HuH-7 (cell line): ENCODE results near the gene AHRR.

ENCODE experiments used
- DNase-seq: peaks from one replicate; pipeline ENCODE4 v3.0.0; 2011; ENCODE audit warnings: low spot score

AHRR gene

DNA sequence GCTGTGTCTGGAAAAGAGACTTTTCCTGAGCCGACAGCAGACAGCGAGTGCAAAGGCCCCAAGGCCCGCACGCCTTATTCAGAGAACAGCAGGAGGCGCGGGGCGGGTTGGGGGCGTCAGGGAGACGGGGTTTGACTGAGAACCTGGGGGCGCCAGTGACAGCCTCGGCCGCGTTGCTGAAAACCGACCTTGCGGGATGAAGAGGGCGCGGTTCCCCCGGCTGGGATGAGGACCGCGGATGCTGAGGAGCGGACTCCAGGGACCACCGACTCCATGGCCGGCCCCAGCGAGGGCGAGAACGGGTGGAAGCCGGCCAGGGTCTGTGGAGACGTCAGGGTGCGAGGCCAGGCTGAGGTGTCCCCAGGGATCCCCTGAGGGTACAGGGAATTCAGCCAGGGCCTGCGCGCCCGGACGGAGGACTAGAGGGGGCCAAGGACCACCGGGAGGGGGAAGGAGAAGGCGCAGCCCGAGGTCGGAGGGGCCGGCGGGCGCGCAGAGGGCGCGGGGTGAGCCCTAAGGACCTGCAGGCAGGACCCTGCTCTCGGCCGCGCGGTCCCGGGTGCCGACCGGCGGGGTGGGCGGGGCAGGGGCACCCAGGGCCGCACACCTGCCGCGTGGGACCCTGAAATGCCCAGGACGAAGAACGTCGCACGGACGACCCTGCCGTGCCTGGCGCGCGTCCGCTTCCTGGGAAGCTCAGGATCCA, 837 bp upstream of the AHRR start:
- no peak for DNase-seq

DNA sequence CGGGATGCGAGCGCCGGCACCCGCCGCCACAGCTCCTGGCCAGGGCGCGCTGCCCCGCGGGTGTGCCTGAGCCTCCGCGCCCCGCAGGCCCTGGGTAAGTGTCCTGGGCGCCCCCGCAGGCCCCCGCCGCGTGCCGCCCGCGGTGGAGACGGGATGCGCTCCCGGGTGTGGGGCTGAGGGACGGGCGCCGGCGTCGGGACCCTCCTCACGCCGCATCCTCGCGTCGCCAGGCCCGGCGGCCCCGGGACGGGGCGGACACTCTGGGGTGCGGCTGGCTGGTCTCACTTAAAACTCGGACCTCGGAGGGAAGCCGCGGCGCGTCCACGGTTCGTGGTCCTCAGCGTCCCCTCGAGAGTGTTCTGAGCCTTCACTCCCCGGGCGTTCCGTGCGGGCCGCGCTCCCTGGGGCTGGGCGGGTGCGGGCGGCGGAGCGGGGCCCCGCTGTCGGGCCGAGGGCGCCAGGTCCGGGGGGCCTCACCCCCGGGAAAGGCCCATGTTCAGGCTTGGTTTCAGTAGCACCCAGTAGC, 275 bp downstream of the AHRR start:
- no peak for DNase-seq

DNA sequence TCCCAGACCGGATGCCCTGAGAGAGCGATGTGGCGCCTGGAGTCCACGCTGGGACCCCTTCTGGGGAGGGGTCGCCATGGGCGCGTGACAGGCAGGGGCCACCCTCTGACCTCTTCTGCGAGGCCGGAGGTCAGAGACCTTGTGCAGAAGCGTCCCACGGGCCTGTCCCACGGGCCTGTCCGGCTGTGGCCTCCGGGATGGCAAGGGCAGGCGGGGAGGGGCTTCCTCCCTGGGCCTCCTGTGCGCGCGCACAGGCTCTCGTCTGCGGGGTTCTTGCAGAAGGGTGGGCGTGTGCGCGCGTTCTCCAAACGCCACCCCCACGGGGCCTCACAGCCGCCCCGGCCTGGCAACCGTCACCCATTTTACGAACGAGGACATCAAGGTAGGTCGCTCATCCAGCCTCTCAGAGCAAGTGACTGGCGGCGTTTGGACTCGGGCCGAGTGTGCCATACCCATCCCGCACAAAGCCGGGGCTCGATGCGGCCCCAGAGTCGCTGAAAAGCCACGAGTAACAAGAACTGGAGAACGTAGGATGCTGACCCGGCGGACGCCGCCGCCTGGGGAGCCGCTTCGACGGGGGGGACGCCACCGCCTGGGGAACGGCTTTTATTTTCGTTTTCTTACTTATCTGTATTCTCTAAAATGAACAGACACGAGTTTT, 897 bp downstream of the AHRR start:
- no peak for DNase-seq

DNA sequence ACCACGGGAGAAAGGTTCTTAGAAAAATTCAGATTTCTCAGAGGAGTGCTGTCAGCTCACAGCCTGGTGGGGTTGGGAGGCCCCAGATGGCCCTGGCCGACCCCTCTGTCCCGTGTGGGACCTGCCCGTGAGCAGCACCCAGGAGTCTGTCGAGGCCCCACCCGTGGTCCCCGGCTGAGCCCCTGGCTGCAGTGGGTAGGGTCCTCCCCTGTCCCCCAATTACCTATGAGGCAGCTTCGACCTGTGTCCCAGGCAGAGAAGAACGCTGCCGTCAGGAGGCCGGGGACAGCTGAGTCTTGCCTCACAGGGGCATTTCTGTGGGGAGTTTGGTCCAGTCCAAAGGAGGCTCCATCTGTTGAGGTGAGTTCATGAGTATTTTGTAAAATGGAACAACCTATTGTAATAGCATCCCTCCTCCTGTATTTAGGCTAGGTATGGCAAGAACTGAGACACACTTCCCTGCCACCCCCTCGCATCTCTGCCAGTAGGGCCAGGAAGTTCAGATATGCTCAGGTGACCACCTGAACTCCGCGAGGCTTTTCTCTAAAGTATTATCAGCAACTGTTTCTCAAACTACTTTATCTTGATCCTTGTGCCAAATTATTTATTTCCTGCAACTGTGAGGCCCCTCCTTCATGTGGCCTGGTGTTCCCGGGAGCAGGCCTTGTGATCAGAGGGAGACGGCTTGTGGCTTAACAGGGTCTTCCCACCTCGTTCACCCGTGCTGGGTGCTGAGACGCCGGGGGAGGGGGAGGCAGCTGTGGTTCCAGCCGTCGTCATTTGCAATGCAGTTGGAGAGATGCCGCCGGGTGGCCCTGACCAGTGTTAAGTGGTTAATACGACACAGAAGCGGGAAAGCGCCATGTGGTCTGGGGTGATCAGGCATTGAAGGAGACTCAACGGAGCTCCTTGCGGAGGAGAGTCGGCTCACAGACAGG, 1.7 kb downstream of the AHRR start:
- DNase-seq, result no peak

DNA sequence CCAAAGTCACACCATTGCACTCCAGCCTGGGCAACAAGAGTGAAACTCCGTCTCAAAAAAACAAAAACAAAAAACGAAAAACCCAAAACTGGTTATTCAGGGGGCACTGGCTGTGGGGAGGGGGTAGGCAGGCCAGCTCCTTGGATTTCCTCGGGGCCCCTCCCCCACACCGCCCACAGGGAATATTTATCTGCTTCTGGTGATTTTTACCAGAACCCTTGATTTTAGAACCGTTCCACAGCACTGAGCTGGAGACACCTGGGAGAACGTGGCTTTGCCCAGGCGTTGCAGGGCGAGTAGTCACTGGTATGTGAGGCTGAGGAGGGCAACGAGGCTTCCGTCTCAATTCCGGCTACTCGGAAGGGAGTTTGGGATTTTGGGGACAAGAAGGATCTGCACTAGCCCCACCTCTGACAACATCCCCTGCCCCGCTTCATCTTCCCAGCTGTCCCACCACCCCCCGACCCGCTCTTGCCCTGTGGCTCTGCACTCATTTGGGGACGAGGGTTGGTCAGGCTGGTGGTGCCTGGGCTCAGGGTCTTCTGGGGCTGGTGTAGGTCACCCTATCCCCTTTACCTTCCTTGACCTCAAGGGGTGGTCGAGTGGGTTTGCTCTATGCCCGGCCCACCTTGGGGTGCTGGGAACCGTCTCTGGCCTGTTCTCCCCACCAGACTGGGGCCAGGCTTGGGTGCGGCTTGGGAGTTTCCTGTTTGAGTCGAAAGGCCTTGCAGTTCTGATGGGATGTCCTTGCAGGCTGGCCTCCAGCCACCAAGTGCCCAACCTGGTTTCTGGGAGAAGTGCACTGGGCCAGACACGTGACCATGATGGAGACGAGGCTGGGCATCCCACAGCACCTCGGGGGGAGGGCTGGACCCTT, 3.5 kb downstream of the AHRR start:
- no peak for DNase-seq

DNA sequence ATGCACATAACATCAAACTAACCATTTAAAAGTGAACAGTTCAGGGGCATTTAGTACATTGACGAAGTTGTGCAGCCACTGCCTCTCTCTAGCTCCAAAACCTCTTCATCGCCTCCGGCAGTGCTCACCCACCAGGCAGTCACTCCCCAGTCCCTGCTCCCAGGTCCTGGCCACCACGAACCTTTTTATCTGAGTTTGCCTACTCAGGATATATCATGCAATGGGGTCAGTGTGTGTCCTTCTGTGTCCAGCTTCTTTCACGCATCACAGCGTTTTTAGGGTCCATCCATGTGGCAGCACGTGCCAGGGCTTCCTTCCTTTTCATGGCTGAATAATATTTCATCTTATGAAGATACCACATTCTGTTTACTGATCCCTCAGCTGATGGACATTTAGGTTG, 4.6 kb downstream of the AHRR start:
- DNase-seq, result no peak

DNA sequence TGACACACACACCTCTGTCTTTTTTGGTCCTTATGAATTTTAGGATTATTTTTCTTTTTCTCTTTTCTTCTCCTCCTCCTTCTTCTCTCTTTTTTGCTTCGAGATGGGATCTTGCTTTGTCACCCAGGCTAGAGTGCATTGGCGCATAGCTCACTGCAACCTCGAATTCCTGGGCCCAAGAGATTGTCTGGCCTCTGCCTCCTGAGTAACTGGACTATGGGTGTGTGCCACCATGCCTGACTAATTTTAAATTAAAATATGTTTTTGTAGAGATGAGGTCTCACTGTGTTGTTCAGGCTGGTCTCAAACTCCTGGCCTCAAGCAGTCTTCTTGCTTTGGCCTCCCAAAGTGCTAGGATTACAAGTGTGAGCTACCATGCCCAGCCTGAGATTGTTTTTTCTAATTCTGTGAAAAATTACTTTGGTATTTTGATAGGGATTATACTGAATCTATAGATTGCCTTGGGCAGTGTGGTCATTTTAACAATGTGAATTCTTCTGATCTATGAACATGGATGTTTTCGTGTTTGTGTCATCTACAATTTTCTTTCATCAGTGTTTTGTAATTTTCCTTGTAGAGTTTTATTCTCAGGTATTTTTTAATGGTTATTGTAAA, 7.7 kb downstream of the AHRR start:
- no peak for DNase-seq

DNA sequence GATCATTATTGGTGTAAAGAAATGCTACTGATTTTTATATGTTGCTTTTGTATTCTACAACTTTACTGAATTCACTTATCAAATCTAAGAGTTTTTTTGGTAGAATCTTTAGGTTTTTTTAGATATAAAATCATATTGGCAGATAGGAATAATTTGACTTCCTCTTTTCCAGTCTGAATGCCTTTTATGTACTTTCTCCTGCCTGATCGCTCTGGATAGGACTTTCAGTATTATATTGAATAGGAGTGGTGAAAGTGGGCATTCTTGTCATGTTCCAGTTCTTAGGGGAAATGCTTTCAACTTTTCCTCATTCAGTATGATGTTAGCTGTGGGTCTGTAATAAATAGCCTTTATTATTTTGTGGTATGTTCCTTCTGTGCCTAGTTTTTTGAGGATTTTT, 8.3 kb downstream of the AHRR start:
- no peak for DNase-seq

DNA sequence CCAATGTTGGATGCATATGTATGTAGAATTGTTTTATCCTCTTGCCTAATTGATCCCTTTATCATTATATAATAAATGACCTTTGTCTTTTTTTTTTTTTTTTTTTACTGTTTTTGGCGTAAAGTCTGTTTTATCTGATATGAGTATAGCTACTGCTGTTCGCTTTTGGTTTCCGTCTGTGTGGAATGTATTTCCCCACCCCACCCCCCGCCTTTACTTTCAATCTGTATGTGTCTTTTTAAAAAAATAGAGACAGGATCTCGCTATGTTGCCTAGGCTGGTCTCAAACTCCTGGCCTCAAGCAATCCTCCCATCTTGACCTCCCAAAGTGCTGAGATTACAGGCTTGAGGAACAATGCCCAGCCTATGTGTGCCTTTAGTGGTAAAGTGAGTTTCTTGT, 11.3 kb downstream of the AHRR start:
- DNase-seq, result no peak

DNA sequence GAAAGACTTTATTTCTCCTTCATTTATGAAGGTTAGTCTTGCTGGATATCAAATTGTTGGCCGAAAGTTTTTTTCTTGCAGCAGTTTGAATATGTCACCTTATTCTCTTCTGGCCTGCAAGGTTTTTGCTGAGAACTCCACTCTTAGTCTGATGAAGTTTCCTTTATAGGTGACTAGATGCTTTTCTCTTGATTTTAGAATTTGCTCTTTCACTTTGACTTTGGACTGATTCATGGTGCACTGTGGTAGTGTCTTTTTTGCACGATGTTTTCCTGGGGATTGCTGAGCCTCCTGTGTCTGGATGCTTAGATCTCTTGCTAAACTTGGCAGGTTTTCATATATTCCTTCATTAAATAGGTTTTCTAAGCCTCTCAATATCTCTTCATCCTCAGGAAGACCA, 12.4 kb downstream of the AHRR start:
- no peak for DNase-seq

DNA sequence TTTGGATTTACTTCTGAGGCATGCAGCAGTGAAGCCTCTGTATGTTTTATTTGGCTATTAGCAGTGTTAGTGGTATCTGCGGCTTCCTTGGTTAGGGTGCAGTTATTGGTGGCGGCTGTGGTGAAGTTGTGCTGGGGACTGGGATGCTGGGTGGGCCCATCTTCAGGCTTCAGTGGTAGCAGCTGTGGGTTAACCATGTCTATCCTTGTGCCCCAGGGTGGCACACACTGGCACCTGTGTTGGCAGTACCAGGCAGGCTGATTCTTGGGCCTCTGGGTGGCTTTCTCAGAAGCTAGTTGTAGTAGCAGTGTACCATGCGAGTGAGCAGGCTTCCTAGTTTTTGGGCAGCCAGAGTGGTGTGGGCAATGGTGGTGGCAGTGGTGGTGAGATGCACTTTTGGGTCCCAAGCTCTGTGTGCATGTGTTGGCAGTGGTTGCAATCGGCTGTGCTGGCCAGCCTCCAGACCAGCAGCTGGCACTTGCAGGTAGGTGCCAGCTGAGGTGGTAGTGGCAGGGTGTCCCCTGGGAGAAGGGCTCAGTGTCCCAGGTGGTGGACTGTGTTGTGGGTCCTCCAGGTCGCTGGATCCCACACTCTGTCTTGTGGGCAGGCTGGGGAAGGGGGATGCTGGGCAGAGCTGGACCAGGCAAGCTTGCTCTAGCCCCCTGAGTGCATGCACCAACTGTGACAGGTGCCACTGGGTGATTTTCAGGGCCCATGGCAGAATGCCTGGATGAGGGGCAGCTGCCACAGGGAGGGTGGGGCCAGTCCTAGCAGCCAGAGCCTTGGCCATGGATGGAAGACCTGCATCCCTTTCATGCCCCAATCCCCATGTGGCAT, 13.6 kb downstream of the AHRR start:
- DNase-seq, result no peak

DNA sequence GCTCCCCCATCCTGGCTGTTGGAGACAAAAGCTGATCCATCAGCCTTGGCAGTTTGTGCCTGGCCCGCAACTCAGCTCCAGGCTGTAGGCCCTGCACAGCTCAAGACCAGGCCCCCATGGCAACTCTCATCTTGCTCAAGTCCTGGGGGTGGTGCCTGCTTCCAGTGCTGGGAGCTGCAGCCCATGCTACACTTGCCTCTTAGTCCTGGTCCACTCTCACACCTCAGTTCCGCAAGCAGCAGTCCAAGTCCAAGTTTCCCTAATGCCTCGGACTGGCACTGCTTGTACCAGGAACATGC, 14.2 kb downstream of the AHRR start:
- no peak for DNase-seq

DNA sequence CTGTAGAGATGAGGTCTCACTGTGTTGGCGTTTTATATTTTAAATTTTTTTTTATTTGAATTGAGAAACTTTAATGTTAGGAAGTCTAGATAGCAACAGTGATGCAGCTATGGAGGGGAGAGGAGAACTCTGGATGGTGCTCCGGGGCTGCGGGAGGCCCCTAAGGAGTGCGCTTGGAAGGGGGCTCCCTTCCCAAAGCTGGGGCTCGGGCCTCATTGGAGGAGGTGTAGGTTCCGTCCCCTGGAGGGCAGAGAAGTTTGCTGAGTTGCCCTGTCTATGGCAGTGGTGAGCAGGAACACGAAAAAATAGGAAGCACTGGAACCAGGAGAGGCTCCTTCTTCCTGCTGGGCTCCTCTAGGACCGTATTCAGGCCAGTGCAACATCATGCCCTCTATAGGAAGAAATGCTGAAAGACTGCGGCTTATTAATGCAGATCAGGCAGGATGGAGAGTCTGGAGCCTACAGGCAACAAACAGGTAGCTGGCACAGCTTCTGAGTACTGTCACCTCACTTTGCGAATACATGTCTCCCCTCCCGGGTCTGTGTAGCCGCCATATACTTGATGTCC, 16.1 kb downstream of the AHRR start:
- DNase-seq, result peak; percentile 56

DNA sequence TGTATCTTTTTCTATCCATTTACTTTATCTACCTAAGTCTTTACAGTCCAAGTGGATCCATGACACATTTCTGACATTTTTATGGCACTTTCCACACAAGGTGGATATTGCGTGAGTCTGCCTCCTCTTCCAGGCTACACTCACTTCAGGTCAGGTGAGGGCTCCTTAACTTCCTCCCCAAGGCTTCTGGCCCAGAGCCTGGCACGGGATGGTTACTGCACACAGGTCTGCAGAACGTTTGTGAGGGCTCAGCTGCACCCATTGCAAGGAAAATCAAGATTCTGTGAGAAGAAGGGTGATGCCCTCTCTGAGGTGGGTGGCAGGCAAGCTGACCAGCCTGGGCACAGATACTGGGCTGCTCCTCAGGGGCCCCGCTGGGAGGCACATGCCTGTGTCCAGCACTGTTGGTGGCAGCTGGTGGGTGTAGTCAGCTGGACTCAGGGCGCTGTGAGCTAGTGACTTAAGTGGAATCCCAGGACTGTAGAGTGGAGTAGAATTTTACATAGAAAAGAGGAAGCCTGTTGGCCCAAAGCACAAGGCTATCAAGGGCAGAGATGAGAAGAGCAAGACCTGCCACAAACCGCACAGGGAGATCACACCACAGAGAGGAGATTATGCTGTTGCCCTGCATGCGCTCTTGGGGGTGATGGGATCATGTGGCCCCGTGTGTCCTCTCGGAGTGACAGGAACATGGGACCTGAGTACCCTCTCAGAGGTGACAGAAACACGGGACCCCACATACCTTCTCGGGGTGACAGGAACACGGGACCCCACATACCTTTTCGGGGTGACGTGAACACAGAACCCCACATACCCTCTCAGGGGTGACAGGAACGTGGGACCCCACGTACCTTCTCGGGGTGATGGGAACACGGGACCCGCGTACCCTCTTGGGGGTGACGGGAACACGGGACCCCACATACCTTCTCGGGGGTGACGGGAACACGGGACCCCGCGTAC, 21.3 kb downstream of the AHRR start:
- no peak for DNase-seq

DNA sequence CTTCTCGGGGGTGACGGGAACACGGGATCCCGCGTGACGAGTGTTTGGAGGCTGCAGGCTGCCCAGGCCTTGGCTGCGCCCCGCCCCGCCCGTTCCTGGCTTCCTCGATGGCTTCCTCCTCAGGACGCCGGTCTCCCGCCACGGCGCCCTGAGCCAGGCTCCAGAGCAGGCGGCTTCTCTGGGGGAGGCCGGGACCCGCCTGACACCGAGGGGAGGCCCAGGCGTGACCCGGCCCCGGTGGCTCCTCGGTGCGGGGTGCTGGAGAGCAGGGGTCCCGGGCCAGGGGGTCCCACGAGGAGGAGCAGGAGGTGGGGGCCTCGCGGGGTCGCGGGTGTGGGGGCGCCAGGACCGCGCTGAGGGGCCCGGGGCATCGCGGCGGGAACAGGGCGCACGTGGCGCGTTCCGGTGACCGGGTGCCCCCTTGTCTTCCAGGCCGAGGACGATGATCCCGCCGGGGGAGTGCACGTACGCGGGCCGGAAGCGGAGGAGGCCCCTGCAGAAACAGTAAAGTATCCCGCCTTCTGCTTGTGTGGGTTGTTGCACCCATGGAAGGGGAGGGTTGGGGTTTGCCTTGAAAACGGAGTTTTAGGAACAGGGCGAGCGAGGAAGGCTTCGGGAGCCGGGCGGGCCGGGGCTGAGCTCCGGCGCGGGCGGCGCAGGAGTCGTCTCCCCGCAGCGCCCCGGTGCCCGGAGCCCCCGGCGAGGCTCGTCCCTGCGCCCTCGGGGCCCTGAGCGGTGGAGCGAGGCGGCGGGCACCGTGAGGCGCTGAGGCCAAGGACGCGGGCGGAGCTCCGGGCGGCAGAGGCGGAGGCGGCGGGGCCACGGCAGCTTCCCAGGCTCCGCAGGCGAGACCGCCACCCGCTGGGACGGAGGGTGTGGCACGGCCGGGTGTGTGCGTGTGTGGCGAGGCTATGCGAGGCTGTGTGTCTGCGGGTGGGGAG, 22.2 kb downstream of the AHRR start:
- DNase-seq, result peak; percentile 83

DNA sequence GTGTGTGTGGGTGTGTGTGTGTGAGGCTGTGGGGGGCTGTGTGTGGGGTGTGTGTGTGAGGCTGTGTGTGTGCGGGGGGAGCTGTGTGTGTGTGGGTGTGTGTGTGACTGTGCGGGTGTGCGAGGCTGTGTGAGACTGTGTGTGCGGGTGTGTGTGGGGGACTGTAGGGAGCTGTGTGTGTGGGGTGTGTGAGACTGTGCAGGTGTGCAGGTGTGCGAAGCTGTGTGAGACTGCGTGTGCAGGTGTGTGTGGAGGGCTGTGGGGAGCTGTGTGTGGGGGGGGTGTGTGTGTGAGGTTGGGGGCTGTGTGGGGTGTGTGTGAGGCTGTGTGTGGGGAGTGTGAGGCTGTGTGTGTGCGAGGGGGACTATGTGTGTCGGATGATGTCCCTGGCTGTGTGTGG, 23.2 kb downstream of the AHRR start:
- DNase-seq, result no peak

DNA sequence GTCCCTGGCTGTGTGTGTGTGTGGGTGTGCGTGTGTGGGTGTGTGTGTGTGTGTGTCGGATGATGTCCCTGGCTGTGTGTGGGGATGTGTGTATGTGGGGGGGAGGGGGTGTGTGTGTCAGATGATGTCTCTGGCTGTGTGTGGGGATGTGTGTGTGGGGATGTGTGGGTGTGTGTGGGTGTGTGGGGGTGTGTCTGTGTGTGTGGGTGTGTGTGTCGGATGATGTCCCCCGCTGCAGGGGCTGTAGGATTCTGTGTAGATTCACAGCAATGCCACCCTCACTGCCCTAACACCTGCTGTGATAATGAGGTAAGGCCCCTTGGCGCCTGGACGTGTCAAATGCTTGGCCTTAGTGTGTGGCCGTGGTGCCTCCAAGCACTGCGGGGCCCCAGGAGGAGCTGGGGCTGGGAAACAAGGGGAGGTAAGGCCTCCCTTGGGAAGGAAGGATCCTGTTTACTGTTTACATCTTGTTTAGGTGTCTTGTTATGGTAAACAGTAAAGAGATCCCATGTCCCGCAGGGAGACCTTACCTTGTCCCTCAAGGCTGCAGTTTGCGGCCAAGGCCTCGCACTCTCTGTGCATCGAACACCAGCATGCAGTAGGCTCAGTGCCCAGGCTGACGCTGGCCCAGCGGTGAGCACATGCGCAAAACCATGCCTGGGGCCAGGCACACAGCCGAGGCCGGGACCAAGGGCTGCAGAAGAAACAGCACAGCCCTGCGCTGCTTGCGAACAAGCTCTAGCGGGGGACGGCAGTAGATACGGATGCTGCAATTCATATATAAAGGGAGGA, 24.1 kb downstream of the AHRR start:
- DNase-seq, result no peak
